GM13976 (cell line): ENCODE measurements around the gene SLC6A5.

Experiments
- DNase-seq: peaks from one replicate; pipeline ENCODE4 v3.0.0; 2012; ENCODE audit warnings: low spot score
- CTCF ChIP-seq: IDR thresholded peaks from 2 replicates; pipeline ENCODE4 v1.5.1; 2012; ENCODE audit warnings: borderline replicate concordance, mild to moderate bottlenecking; ENCODE audit not compliant: insufficient read depth; ENCODE audit errors: extremely low read depth, missing control alignments, control extremely low read depth
- in situ Hi-C: fragments of 300-500 bp; cut with MboI; formaldehyde crosslinking; loops from one replicate; pipeline ENCODE4 v1.12.0; 2022; ENCODE audit warnings: low sequenced_read_pairs, mixed read lengths, inconsistent platforms; ENCODE audit not compliant: unreplicated experiment

SLC6A5 gene

GRCh38 chr11:20611445-20611844 is 12.0 kb downstream of the SLC6A5 start:
- in situ Hi-C loops: loop anchor here (25.0 kb wide), 1 partner anchor 474 kb away; no protein-coding TSS in a partner anchor
- DNase-seq: no peak

DNA sequence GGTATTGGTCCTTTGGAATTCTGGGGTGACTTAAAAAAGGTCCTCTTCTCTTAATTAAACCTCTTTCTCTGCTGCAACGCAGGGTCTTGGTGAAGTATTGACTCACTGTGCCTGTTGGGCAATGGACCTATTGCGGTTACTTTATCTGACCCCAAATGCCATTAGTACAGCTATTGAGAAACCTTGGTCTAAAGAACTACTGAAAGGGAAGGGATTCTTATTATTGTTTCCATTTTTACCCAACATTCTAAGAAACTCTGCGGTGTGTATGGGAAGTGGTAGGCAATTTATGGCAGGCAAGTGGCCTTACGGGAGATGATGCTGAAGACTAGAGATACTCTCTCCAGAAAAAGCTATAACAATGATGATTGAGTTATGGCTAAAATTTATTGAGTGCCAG is 12.5 kb downstream of the SLC6A5 start:
- DNase-seq: no peak
- TF ChIP-seq CTCF: no peak
- in situ Hi-C loops: loop anchor here (25.0 kb wide), 1 partner anchor 475 kb away; no protein-coding TSS in a partner anchor

More at GRCh38 chr11:20611445-20611844, 12.0 kb downstream of the SLC6A5 start:
- no peak for TF ChIP-seq CTCF

DNA sequence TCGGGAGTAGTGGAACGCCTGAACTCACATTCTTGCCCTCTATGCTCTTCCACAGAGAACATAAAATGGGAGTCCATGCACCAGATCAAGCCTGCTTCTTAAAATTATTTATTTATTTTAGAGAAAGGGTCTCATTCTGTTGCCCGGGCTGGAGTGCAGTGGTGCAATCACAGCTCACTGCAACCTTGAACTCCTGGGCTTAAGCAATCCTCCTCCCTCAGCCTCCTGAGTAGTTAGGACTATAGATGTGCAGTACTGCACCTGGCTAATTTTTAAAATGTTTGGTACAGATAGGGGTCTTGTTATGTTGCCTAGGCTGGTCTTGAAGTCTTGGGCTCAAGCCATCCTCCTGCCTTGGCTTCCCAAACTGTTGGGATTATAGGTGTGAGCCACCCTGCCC is 13.0 kb downstream of the SLC6A5 start:
- in situ Hi-C loops: loop anchor here (25.0 kb wide), 1 partner anchor 475 kb away; no protein-coding TSS in a partner anchor
- TF ChIP-seq CTCF: no peak
- no peak for DNase-seq

DNA sequence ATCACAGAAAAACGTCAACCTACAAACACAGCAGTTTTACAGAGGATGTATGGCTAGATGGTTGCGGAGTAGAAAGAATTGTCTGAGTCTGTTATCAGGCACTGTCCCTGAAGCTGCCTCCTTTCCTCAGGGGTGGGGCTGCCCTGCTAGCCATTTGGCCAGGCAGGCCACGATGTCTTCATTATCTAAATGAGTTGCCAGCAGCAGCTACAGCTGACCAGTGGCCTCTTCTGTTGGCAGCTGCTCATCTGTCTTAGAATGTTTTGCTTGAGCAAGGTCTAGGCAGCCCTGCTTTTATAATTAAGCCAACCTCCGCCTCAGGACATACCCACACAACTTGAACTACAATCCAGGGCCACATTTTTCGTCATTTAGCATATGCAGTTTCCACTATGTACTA is 17.5 kb downstream of the SLC6A5 start:
- in situ Hi-C loops: loop anchor here (25.0 kb wide), 1 partner anchor 480 kb away; no protein-coding TSS in a partner anchor
- no peak for DNase-seq
- TF ChIP-seq CTCF: no peak

DNA sequence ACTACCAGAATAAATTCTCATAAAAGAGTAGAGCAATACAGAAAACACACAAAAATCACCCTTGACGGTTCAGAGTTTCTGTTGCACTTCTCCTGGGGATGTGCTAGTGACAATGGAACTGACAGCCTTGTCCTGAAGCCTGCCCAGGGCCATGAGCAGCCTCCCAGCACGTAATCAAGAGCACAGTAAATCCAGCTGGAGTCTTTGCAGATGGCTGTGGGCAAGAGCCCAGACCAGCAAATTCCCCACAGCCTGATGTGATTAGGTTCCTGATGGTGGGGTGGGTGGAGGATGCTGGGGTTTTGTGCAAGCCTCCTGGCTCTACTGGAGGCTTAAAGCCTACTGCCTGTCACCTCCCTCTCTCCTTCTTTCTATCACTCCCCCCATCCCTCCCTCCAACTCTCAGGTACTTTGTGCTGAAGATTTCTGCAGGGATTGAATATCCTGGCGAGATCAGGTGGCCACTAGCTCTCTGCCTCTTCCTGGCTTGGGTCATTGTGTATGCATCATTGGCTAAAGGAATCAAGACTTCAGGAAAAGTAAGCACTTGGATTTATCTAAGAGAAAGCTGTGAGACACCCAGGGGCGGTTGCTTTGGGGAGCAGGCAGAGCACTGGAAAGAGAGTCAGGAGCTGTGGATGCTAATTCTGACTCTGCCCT is 18.1 kb downstream of the SLC6A5 start:
- in situ Hi-C loops: loop anchor here (25.0 kb wide), 1 partner anchor 480 kb away; no protein-coding TSS in a partner anchor

GRCh38 chr11:20618083-20618482 is 18.7 kb downstream of the SLC6A5 start:
- no peak for TF ChIP-seq CTCF
- in situ Hi-C loops: loop anchor here (25.0 kb wide), 1 partner anchor 481 kb away; no protein-coding TSS in a partner anchor
- no peak for DNase-seq

More for the DNA sequence above, 18.1 kb downstream of the SLC6A5 start:
- DNase-seq: no peak
- no peak for TF ChIP-seq CTCF
